HG02763 (cell line): ENCODE measurements around the gene LSAMP.
"Not testable (repeated sequence)": the region's sequence is repeated elsewhere in the genome, so short reads cannot be mapped to it uniquely, and the experiment has no call there.

Source experiments
- ATAC-seq: cut with Tn5 transposase; IDR thresholded peaks from one replicate; pipeline ENCODE4 v1.9.1; 2021; ENCODE audit warnings: mild to moderate bottlenecking, moderate library complexity; ENCODE audit not compliant: unreplicated experiment

LSAMP gene

DNA sequence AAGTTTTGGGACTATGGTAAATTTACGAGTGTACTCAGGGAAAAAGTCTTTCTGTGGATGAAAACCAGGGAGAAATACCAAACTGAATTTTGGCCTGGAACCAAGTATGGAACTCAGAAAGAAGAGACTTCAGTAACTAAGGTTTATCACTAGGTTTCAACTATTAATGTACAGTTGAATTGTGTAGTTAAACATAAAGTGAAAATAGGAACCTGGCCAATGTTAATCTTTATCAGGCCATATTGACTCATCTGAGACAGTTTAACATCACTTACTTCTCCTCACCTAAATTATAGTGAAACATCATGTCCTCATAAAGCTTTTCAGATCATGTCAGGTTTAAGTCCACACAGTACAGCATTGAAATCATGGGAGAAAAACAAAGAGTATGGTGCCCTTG is 197.7 kb downstream of the LSAMP start:
- ATAC-seq = no peak

GRCh38 chr3:116246406-116246980 is 198.8 kb downstream of the LSAMP start:
- no peak for ATAC-seq

DNA sequence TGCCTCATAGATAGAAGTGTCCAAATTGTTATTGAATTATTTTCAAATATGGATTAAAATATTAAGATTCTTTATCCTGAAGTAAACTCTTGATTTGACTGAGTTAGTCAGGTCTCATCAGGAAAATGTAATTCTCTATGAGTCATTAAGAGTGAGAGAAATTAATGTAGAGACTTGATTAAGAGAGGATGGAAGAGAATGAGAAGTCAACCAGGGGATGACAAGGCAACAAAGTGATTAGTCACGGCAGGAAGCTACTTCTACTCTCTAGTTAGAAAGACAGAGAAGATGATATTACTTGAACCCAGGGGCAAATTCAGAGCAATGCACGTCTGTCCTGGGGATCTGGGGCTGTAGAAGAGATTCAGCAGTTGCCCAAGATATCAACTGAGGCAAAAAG is 202.5 kb downstream of the LSAMP start:
- no peak for ATAC-seq

DNA sequence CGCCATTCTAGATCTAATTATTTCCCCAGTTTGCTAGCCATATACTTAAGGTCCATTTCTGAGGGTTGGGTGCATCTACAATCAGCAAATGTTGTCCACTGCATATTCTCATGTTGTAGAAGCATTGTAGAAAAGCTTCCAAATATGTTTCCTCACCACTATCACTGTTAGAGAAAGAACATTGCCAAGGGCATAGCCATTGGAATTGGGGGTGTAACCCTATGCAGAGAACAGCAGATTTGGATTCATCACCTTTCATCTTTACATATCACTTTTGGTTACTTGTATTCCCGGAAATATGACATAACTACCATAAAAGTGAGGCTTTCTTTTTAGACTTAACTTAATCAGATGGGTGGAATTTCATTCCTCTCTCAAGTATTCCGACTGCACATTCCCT is 203.6 kb downstream of the LSAMP start:
- ATAC-seq = no peak

DNA sequence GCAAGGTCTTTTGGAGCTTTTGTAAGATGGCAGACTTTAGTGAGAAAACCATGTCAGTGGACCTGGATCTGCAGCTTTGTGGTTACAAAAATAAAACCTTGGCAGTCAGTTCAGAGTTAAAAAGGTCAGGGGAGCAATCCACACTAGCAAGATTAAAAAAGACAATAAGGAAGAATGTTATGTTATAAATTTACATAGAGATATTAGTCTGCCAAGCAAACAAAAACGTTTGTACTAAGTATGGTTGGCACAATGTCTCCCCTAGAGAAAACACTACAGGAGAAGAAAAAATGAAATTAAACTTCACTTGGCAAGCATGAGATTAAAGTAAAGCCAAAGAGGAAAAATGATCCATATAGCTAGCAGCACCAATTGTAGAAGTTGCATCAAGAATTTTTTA is 205.0 kb downstream of the LSAMP start:
- no peak for ATAC-seq

DNA sequence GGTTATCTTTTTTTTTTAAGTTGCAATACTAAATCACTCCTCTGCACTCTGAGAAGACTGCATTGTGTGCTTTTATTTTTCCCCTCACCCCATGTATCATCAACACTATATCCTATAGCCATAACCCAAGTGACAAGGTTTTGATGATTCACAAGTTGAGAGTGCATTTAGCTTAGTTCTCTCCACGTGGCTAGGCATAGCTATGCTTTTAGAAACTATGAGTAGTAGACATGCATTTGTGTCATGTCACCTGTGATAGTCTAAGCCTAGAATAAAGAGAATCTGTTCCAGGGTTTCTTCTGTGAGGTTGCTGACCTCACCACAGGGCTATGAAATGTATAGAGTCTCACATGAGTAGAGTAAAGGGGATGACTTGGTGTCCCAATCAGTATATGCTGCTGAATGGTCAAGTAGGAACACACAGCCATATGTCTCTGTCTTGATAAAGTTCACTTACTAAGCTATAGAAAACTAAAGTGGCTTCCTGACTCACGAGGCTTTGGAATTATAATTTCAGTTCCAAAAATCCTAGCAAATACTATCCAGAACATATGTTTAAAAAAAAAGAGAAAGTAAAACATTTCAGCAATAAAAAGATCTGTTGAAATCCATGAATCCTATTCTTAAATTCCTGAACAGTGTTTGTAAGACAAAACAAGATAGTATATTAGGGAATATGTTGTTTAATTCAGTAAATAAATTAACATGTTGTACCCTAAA is 206.3 kb downstream of the LSAMP start:
- no peak for ATAC-seq

- ATAC-seq = no peak
Observed at GRCh38 chr3:116233711-116234357, 211.5 kb downstream of the LSAMP start.

DNA sequence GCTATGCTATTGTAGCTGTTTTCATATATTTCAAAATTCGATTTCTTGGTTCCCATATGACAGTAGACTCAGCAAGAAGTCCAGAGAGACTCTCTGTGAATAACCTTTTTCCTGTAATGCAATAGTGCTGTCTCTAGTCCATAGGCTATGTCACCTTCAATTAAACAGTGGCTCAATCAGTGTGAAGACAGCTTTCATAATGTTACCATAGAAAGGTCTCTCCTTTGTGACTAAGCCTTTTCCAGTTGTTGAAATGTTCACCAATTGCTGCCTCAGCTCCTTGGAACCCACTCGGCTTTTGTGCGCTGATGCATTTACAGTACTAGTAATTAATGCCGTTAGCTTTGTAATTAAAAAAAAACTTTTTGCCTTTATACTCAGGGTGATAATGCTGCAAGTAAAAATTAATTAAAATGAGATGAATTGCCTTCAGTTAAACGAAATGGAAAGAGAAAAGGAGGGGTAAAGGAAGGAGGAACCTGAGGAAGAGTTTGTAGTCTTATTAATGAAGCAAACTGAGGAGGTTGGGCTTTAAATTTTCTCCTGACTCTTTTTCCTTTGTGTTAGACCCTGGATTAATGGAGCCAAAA is 214.8 kb downstream of the LSAMP start:
- no peak for ATAC-seq

GRCh38 chr3:116226266-116226665 is 219.0 kb downstream of the LSAMP start:
- no peak for ATAC-seq

GRCh38 chr3:116216761-116217160 is 228.5 kb downstream of the LSAMP start:
- no peak for ATAC-seq

DNA sequence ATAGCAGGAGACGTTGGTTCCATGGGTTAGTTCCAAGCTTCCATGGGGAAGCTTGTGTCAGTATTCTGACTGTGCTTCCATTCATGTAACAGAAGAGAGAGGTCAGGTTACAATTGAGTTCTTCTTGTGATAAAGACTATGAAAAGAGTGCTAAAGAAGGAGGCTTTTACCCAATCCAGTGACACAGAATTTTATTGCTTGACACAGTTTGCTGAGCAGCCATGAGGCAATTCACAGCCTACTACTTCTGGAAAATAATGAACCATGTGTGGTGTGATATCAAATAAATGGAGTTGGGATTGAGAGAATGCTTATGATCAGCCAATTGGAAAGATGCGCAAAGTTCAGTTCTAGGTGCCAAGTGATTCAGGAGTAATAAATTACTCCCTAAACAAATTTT is 233.4 kb downstream of the LSAMP start:
- ATAC-seq = no peak

DNA sequence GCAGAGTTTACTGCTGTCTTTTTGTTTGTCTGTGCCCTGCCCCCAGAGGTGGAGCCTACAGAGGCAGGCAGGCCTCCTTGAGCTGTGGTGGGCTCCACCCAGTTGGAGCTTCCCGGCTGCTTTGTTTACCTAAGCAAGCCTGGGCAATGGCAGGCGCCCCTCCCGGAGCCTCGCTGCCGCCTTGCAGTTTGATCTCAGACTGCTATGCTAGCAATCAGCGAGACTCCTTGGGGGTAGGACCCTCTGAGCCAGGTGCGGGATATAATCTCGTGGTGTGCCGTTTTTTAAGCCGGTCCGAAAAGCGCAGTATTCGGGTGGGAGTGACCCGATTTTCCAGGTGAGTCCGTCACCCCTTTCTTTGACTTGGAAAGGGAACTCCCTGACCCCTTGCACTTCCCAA is 236.5 kb downstream of the LSAMP start:
- not testable (repeated sequence) for ATAC-seq

- ATAC-seq = no peak
Observed at GRCh38 chr3:116200956-116201690, 244.2 kb downstream of the LSAMP start.

DNA sequence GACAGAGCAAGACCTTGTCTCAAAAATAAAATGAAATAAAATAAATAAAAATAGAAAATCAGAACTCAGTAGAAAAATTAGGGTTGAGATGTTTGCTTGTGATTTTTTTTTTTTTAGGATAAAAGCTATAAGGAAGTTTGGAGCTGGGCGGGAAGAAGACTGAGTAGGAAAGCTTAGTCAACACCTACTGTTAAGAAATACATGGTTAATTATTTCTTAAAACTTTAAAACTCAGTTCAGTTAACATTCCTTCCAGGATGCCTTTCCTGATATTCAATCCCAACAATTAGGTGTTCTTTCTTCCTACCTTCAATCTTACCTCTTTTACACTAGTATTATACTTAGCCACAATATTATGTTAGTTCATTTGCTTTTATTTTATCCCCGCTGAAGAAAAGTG is 246.2 kb downstream of the LSAMP start:
- no peak for ATAC-seq

DNA sequence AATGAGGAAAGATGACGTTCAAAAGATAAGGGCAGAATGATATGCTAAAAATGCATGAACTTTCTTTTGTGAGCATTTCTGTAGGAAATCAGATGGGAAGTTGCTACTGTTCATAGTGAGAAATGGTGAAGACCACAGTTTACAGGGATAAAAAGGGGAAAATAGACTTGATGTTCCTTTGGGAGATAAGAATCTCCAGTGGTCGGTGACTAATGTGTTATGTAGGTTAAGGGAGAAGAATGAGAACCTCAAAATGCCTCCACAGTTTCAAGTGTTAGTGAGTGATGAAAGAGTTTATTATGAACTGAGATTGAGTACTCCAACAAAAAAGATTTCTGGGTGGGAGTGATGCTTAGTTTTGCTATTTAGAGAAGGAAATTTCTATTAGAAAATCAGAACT is 247.2 kb downstream of the LSAMP start:
- ATAC-seq = no peak

DNA sequence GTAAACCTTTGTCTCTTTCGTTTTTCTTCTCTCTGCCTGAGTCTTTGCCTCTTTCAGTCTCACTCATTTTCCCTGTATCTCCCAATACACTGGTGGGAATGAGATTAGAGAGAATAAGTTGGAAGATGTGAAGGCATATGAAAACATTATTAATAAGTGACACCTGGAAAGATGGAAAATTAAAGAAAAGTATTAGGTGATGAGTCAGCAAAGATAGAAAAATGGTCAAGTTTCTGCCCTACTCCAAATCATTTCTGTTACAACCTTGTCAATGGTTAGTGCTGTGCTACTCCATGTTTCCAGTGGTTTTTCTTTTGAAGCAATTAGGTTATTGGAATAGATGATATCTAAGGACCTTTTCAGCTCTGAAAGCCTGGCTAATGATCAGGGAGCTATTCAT is 252.8 kb downstream of the LSAMP start:
- ATAC-seq = no peak

DNA sequence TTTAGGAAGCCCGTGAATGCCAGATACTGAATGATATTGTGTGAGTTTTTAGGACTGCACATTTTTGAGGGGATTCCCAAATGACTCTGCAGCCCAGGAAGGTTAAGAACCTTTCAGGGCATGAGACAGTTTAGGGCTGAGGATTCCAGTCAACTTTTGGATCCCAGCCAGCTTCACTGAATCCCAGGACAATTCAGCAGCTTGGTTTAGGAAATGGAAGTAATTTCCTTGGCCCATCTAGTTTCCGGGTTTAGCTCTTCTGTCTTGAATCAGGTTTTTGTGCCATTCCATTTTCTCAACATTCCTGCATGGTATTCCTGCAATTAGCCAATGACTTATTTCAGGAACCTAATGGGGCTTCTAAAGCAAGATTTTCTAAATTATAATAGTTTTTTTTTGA is 253.9 kb downstream of the LSAMP start:
- ATAC-seq = no peak

DNA sequence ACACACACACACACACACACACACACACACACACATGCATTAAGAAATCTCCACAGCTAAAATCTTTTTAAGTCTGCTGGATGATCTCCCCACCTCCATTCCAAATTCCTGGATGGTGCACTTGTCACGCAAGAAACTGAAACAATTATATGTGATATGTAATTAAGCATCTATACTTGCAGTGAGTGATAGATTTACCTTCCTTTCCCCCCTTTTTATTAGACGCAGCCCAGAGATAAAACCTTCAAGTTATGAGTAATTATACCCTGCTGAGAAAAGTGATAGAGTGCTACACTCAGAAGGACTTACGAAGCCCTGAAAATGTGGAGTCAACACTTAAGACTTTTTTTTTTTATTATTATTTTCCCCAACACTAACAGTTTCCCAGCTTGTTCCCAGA is 255.2 kb downstream of the LSAMP start:
- no peak for ATAC-seq

DNA sequence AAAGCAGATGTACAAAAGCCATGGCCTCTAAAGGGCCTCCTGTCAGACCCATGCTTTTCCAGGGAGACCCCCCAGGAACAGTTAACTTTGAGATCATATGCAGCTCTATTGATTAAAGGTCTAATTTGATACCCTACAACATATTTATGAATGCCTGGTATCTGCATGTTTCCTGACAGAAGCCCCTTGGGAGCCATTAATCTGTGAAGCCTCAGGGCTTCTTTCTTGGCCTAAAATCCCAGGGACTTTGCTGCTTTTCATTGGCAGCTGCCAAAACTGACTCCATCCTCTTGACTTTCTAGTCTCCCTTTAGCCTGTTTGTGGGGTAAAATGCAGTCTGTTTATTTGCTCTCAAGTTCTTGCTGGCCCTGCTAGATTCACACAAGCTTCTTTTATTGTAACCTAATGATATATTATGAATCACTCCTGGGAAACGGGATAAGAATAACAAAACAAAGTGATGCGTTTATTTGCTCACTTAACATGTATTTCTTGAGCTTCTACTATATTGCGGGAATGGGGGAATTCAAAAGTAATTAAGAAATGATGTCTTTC is 257.0 kb downstream of the LSAMP start:
- no peak for ATAC-seq

- ATAC-seq = no peak
Observed at GRCh38 chr3:116186049-116186448, 259.2 kb downstream of the LSAMP start.

DNA sequence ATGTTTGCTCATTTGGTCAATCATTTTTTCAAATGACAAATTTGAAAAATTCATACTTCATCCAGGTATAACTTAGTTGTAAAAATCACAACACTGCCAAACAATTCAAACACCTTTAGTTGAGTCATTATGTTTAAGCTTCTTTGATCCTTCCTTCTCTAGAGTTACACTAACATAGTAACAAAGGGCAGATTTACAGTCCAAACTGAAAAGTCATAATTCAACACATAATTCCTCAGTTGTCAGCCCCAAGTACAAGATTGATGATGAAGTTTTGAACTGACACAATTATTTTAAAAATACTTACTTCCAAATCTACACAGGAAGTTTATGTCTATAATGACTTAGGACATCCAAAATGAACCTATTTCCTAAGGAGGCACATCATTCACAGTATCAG is 264.1 kb downstream of the LSAMP start:
- no peak for ATAC-seq
